Epithelial cell of prostate (primary cell): ENCODE results near the gene FAM228B.

Experiments
- DNase-seq: peaks from one replicate; pipeline ENCODE4 v3.0.0-alpha.2; 2011; ENCODE audit warnings: low read depth, low spot score
- H3K27ac ChIP-seq: fragments of 450-650 bp; 2 replicates; pipeline ENCODE4 v1.5.1; 2017; ENCODE audit warnings: mild to moderate bottlenecking

The FAM228B gene

GRCh38 chr2:24152413-24153197 lies 29.3 kb downstream of the FAM228B start:
- DNase-seq = no peak
- no peak overlapping the region for H3K27ac ChIP-seq

- no peak overlapping the region for H3K27ac ChIP-seq
Observed at GRCh38 chr2:24153478-24153877, 30.2 kb downstream of the FAM228B start.

GRCh38 chr2:24158131-24158530 lies 34.9 kb downstream of the FAM228B start:
- no peak overlapping the region for H3K27ac ChIP-seq
- no peak for DNase-seq

More at GRCh38 chr2:24153478-24153877, 30.2 kb downstream of the FAM228B start:
- DNase-seq = no peak

DNA sequence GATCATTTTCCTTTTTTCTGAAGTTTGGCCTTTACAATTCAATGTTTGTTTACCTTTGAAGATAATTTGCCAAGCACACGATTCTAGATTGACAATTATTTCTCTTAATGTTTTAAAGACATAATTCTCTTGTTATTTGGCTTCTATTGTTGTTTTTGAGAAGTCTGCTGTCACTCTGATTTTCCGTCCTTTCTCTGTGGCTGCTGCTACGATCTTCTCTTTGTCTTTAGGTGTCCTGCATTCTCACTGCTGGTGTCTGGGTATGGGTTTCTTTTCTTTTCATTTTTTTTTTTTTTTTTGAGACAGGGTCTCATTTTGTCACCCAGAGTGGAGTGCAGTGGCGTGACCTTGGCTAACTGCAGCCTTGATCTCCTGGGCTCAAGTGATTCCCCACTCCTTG lies 36.4 kb downstream of the FAM228B start:
- DNase-seq = no peak
- no peak overlapping the region for H3K27ac ChIP-seq

GRCh38 chr2:24160761-24161160 lies 37.5 kb downstream of the FAM228B start:
- DNase-seq = no peak
- no peak overlapping the region for H3K27ac ChIP-seq

DNA sequence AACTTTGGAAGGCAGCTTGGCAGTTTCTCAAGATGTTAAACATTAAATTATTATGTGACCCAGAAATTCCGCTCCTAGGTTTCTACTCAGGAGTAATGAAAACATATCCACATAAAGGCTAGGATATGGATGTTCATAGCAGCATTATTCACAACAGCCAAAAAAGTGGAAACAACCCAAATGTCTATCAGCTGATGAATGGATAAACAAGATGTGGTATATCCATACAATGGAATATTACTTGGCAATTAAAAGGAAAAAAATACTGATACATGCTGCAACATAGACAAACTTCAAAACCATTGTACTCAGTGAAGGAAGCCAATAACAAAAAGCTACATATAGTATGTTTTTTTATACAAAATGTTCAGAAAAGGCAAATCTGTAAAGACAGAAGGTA lies 39.2 kb downstream of the FAM228B start:
- DNase-seq = no peak
- no peak overlapping the region for H3K27ac ChIP-seq

DNA sequence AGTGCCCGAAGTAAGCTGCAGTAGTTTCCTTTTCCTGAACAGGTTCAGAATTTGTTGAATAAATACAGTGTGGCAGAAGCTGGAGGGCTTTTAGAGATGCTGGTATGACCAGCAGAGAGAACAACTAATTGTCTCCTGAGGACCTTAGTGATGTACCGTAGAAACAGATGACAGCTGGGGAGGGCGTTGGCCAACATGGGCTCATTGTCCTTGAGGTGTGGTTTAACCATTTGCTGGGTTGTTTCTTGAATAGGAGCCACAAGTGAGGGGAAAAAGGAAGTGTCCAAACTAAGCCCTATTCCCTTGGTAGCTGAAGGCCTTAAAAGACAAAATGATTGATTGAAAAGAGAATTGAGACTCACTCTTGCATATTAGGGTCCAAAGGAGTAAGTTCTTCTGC lies 39.9 kb downstream of the FAM228B start:
- no peak overlapping the region for H3K27ac ChIP-seq
- DNase-seq = no peak

DNA sequence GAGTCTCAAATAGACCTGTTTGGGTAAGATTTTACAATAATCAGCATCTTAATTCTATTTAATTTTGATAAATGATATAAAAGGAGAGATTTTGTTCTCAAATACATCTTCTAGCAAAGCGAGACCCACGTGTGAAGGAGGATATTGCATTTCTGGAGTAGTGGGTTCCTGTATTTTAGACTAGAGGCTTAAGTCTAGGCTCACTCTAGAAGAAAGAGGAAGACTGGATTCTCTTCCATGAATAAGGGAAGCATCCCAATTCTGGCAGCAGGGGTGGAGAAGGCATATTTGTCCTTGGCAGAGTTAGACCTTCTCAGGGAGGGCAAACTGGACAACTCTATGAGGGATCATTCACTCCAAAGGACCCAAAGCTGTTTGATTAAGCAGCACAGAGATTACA lies 40.3 kb downstream of the FAM228B start:
- DNase-seq = no peak
- no peak overlapping the region for H3K27ac ChIP-seq

- H3K27ac ChIP-seq = no peak overlapping the region
- DNase-seq = no peak
Observed at GRCh38 chr2:24164416-24164973, 41.2 kb downstream of the FAM228B start.

- no peak overlapping the region for H3K27ac ChIP-seq
- DNase-seq = no peak
Observed at GRCh38 chr2:24169023-24169422, 45.8 kb downstream of the FAM228B start.

DNA sequence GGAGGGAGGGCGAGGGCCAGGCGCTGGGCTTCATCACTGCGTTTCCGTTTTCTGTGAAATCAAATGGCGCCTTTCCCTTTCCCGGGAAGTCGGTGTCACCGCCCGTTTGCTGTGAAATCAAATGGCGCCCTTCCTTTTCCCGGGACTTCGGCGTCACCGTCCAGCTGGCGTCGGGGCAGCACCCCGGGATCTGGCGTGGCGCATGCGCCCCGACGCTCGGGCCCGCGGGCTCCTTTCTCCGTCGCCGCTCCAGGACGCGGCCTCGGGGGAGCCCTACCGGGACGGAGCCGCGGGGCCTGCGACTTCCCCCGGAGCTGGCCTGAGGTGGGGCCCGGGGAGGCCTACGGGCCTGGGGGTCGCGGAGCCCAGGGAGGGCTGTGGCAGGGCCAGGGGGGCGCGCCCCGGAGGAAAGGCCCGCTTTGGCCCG lies 51.6 kb downstream of the FAM228B start, which contains the start of gene FAM228A:
Gene FAM228A (plus strand): TSS at position 203 of the 427 bp plus-strand sequence. CDS start 428 bp downstream, outside the sequence.
- no peak for DNase-seq
- H3K27ac ChIP-seq = no peak within 1 kb of the TSS

DNA sequence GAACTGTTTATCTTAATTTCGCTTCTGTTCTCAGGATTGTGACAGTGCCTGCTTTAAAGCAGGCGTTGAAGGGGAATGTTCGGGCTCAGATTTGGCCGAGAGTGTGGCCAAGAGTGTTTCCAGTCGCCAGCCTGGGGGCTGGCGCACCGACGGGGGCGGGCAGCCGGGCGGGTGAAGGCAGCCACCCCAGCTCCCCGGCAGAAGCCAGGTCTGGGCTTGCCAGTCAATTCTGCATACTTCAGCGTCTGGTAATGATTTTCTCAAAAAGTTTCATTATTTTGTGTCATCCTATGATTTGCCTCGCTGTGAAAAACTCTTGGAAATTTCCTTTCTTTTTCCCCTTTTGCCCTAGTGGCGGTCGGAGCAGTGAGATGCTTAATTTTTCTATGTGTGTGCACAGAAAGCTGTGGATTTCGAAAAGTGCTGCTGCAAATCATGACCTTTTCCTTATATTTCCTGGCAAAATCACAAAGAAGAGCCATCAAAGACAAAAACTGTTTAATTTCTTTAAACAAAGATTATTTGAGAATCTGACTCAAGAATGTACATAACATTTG lies 52.4 kb downstream of the FAM228B start:
- H3K27ac ChIP-seq = no peak overlapping the region
- DNase-seq = no peak

DNA sequence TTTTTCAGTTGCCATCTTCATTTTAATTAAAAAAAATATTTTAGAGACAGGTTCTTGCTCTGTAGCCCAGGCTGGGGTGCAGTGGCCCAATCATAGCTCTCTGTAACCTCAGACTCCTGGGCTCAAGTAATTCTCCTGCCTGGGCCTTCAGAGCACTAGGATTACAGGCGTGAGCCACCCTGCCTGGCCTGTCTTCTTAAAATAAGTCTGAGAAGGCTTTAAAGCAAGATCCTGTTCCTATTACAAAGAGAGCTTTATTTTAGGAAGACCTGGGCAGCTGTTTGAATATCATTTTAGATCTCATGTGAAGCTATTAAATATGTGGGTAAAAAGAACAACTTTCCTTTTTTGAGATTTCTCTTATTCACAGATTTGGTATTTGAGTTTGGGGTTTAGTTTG lies 53.1 kb downstream of the FAM228B start:
- DNase-seq = no peak
- H3K27ac ChIP-seq = no peak overlapping the region

DNA sequence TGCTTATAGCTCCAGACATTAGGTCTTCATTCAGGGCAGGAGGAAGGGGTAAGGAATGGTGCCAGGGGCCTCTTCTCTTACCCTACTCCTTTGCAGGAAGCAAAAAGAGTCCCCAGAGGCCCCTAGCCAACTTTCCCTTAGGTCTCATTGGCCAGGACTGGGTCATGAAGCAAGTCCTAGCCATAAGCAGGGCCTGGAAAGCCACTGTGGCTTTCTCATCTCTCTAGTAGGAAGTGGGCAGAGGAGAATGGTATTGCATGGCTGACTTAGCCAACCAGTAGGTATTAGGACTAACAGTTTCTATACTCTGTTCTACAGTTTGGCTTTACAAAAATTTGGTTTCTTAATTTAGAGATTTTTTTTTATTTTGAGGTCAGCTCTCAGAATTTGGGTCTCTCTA lies 56.4 kb downstream of the FAM228B start:
- no peak overlapping the region for H3K27ac ChIP-seq
- DNase-seq = no peak

- no peak for DNase-seq
- H3K27ac ChIP-seq = no peak overlapping the region
Observed at GRCh38 chr2:24181849-24182248, 58.6 kb downstream of the FAM228B start.

GRCh38 chr2:24182507-24182906 lies 59.2 kb downstream of the FAM228B start:
- DNase-seq = no peak
- no peak overlapping the region for H3K27ac ChIP-seq

DNA sequence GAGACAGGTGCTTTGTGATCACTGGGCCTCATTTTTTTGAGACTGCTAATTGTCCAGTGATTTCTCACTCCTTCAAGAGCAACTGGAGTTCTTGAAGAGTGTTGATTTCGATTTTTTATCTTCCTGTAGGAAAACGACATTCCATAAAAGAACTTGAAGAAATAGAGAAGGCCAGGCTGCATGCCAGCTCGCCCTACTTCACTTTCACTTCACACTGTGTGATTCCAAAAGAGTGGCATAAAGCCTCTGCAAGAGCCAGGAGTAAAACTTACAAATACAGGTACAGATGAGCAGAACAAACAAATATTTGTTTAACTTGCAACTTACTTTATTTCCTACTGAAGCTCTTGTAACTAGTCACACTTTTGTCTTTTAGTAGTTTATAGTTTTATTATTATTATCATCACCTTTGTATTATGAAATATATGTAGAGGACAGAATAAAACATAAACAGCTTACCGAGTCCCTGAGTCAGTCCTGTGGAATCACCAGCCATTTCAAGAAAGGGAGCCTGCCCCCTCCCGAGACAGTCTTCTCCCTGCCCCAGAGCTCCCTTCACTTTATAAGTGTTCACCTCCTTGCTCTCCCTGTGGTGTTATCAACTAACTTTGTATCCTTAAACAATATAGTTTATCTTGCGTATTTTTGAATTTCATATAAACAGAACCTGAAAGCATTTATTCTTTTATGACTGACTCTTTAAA lies 60.2 kb downstream of the FAM228B start:
- no peak for DNase-seq

DNA sequence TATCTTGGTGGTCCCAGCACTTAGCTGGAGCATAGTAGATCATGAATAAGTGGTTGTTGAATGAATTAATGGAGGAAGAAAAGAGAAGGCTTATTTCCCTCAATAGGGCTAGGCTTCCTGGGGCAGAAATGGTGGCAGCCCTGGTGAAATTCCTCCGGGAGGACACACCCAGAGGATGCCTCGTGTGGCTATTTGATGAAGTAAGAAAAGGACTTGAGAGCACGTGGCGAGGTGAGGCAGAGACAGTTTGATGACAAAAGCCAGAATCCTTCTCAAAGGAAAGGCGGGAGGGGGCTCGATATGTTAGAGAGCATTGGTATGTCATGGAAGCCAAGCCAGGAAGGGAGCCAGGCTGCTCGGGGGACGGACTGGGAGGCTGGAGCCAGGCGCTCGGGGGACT lies 66.3 kb downstream of the FAM228B start:
- H3K27ac ChIP-seq = no peak overlapping the region
- no peak for DNase-seq

More for the DNA sequence above, 60.2 kb downstream of the FAM228B start:
- H3K27ac ChIP-seq = no peak overlapping the region

- DNase-seq = no peak
- no peak overlapping the region for H3K27ac ChIP-seq
Observed at GRCh38 chr2:24190503-24190902, 67.2 kb downstream of the FAM228B start.

DNA sequence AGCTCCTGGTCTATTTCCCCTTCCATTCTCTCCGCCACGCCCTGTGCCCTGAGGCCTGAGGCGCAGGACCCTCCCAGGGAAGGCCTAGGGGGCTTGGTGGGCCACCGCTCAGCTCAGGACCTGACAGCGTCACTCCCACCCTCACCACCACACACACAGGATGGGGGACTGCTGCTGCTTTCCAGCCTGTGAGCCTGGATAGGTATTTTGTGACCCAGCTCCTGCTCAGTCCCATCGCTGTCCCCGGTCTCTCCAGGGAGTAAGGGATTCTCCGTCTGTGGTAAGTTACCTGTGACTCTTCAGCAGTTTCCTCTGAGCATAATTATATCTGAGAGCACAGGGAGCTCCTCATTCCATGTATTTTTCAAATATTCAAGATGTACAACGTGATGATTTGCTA lies 67.9 kb downstream of the FAM228B start:
- DNase-seq = no peak
- H3K27ac ChIP-seq = no peak overlapping the region

DNA sequence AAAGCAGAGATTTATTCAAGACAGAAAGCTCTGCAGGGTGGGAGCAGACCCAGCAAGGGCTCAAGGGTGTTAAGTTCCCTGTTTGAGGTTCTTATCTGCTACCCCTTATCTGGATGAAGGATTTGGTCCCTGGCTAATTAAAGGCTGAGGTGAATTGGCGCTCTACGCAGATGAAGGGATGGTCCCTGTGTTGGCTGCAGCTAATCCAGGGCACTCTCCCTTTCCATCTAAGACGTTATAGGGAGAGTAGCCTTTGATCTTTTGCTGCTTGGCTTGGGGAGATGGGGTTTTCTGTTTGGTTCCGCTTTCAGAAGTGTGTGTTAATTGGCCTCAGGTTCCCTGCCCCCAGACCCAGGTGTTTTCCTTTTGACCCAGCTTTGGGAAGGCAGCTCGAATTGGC lies 68.6 kb downstream of the FAM228B start:
- H3K27ac ChIP-seq = no peak overlapping the region
- no peak for DNase-seq
